NCI-H748 (cell line): ENCODE data around the gene TSPAN16.

Experiments used
- DNase-seq: peaks from one replicate; lab custom pipeline; 2025; ENCODE audit not compliant: unreplicated experiment; lab: John Stamatoyannopoulos, UW

The TSPAN16 gene

DNA sequence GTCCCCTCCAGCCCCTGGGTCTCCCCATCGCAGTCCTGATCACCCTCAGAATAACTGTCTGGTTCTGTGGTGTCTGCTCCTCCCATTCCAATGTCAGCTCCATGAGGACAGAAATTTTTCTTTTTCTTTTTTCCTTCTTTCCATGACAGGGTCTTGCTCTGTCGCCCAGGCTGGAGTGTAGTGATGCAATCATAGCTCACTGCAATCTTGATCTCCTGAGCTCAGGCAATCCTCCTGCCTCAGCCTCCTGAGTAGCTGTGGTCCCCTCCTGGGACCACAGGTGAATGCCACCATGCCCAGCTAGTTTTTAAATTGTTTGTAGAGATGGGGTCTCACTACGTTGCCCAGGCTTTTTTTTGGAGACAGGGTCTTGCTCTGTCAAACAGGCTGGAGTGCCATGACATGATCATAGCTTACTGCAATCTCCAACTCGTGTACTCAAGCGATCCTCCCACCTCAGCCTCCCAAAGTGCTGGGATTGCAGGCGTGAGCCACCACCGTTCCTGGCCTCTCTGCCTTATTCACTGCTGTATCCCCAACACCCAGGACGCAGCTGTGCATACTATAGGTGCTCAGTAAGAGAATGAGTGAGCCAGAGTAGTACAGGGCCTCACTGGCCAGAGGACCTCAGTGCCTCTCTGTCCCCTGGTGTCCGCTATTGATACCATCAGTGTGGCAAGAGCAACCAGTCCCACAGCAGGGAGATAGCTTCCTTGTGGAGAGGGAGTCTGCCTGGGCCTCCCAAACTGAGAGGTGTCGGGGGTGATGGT is 28.5 kb upstream of the TSPAN16 start:
- no peak for DNase-seq

DNA sequence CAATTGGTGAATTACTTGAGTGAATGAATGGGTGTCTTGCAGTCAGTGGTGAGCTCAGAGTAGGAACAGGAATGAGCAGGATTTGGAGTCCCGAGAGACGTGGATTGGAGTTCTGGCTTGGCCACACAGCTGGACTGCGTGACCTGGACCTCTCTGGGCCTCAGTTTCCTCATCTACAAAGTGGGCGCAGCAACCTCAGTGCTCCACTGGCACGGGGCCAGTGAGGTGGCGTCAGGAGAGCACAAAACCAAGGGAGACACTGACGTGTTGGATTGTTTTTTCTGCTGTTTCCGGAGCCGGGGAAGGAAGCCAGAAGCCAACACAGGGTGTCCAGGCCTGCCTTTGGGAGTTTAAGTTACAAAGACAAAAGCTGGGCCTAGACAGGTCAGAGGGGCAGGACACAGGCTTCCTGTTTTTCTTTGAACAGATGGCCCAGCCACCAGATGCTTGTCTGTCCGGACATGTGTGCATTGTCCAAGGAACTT is 27.1 kb upstream of the TSPAN16 start:
- no peak for DNase-seq

DNA sequence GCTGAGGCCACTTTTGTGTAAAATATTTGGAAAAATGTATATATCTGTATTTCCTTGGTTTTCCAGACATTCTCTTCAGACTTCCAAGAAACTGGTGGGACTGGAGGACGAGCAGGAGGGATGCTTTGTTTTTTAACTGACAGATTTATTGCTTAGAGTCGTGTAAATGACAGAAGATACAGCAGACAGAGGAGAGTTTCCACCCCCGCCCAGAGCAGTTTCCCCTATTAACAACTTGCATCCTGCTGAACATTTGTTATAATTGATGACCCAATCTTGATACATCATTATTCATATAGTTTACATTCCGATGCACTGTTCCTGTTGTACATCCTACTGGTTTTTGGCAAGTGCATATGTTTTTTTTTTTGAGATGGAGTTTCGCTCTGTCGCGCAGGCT is 26.6 kb upstream of the TSPAN16 start:
- no peak for DNase-seq

DNA sequence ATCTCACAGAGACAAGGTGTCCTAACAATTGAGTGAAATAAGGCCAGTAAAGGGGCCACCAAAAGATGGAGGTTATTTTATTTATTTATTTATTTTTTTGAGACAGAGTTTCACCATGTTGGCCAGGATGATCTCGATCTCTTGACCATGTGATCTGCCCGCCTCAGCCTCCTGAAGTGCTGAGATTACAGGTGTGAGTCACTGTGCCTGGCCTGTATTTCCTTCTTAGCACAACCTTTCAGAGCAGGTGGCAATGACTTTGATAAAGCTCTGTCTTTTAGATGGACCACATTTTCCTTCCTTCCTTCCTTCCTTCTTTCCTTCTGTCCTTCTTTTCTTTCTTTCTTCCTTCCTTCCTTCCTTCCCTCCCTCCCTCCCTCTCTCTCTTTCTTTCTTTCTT is 22.7 kb upstream of the TSPAN16 start:
- DNase-seq, result no peak

DNA sequence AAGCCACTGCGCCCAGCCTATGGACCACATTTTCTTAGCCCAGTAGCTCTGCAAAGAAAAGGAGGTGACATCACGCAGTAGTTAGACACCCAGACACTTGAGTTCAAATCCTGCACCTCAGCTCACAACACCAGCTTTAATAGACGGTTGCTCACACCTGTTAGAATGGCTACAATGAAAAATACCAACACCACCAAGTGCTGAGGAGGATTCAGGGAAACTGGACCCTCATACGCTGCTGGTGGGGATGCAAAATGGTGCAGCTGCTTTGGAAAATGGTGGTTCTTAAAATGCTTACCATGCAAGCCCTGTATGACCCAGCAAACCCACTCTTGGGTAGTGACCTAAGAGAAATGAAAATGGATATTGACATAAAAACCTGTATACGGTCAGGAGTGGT is 22.0 kb upstream of the TSPAN16 start:
- DNase-seq, result no peak

DNA sequence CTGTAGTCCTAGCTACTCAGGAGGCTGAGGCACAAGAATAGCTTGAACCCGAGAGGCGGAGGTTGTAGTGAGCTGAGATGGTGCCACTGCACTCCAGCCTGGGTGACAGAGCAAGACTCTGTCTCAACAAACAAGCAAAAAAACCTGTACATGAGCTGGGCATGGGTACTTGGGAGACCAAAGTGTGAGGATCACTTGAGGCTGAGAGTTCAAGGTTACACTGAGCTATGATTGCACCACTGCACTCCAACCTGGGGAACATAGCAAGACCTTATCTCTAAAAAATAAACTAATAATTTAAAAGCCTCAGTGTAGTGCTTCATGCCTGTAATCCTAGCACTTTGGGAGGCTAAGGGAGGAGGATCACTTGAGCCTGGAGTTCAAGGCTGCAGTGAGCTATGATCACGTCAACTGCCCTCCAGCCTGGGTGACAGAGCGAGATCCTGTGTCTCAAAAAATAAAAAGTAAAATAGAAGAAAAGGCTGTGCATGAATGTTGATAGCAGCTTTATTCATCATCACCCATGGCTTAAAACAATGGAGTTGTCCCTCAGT is 21.4 kb upstream of the TSPAN16 start:
- no peak for DNase-seq

DNA sequence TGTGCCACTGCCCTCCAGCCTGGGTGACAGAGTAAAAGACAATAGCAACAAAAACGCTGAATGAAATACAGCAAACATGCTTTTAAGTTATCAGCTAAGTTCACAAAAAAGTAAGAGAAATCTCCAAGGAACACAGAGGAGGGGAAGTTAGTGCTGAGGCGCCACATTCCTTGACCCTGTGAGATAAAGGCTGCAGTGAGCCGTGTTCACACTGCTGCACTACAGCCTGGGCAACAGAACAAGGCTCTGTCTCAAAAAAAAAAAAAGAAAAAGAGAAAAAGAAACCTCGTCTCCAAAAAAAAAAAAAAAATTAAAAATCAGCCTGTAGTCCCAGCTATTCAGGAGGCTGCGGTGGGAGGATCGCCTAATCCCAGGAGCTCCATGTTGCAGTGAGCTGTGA is 17.3 kb upstream of the TSPAN16 start:
- DNase-seq, result no peak

DNA sequence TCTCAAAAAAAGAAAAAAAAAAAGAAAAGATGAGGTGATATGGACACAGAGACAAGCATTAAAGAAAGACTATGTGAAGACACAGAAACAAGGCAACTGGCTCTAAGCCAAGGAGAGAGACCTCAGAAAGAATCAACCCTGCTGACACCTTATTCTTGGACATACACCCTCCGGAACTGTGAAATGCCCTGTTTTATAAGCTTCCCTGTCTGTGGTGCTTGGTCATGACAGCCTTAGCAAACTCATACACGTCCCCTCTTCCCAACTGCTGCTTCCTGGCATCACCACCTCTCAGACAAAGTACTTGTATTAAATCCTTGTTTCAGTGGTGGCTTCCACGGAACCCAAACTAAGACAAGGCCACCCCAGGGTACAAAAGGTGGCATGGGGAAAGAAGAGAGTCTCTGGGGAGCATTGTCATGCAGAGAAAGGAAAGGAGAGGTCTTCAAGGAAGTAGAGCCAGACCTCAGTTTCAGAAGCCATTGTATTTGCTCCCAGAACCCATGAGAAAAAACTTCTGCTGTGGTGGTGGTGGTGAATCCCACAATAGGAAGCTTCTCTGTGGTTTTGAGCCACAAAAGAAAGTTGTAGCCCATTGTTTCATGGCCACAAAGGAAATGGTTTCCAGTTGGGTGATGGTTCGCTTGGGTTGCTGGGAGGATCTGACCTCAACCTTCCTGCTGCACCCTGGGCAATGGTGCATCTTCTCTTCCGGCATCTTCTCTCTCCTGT is 16.3 kb upstream of the TSPAN16 start:
- peak; percentile 5 for DNase-seq

DNA sequence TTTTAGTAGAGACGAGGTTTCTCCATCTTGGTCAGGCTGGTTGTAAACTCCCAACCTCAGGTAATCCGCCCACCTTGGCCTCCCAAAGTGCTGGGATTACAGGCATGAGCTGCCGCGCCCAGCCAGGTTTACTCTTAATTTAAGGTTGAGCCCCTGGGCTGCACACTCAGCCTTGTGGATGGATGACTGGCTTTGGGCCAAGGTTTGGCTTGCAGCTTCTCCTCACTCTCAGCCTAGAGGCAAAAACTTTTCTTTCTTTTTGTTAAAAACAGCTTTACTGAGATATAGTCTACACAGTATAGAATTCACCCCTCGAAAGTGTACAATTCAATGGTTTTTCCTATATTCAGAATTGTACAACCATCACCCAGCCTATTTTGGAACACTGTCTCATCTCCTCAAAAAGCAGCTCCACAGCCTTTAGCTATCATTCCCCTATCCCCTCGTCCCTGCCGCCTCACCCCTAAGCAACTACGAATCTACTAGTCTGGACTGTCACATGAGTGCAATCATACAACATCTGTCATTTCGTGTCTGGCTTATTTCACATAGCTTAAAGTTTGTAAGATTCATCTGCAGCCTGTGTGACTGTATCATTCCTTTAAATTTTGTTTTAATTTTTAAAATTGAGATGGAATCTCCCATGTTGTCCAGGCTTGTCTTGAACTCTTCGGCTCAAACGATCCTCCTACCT is 14.5 kb upstream of the TSPAN16 start:
- no peak for DNase-seq

DNA sequence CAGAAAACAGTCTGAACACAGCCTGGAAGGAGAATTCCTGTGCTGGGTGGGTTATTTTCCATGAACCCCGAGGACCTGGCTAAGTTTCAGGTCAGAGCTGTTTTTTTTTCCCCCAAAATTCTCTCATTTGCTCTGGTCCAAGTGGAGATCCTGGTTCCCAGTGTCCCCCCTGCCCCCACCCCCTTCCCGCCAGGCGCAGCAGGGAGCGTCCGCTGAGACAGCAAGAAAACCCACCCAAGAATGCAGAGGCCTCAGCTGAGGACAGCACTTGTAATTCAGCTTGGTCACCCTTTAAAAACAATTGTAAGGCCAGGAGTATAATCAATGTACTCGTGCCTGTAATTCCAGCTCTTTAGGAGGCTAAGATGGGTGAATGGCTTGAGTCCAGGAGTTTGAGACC is 11.4 kb upstream of the TSPAN16 start:
- no peak for DNase-seq

DNA sequence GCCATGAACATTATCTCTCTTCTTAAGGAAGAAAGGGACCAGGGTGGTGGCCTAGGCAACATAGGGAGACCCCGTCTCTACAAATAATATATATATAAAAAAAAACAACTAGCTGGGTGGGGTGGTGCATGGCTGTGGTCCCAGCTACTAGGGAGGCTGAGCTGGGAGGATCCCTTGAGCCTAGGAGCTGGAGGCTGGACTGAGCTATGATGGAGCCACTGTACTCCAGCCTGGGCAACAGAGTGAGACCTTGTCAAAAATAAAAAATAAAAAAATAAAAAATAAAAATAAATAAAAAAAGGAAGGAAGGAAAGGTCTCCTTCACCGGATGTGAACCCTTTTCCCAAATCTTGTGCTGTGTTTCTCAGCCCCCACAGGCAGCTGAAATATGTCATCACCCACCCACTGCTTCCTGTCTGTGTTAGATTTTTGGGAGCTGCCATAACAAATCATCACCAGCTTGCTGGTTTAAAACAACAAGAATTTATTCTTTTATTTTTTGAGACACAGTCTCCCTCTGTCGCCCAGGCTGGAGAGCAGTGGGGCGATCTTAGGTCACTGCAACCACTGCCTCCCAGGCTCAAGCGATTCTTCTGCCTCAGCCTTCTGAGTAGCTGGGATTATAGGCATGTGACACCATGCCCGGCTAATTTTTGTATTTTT is 9.5 kb upstream of the TSPAN16 start:
- no peak for DNase-seq

DNA sequence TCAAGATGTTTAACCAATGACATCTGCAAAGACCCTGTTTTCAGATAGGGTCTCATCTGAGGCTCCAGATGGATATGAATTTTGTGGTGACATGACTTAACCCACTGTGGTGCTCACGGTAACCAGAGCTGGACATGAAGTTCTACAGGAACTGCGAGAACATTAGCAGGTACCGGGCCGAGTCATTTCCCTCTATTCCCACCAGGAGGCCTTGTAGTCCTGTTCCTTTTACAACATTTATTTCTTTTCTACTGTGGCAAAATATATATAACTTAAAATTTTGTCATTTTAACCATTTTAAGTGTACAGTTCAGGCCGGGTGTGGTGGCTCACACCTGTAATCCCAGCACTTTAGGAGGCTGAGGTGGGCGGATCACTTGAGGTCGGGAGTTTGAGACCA is 7.6 kb upstream of the TSPAN16 start:
- DNase-seq, result no peak

DNA sequence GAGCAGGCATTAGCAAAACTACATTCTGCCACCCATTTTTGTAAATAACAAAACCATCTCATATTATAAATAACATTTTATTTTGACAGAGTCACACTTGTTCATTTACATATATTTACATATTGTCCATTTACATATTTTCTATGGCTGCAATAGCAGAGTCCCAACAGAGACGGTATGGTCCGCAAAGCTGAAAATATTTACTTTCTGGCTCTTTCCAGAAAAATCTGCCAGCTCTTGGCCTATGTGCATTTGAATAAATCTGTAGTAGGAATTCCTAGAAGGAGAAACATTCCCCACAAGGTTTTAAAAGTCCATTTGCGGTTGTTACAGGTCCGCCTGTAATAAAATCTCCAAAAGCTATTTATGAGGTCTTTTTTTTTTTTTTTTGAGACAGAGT is 5.7 kb upstream of the TSPAN16 start:
- DNase-seq, result no peak

DNA sequence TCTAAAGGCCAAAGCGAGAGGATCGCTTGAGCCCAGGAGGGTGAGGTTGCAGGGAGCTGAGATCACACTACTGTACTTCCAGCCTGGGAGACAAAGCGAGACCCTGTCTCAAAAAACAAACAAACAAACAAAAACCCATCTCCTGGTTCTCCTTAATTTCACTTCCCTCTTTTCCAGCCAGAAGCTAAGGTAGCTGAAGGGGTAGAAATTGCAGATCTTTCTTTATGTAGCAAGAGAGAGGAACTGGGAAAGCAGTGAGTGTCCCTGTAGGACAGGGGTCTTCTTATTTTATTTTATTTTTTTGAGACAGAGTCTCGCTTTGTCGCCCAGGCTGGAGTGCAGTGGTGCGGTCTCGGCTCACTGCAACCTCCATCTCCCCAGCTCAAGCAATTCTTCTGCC is 4.5 kb upstream of the TSPAN16 start:
- DNase-seq, result no peak

DNA sequence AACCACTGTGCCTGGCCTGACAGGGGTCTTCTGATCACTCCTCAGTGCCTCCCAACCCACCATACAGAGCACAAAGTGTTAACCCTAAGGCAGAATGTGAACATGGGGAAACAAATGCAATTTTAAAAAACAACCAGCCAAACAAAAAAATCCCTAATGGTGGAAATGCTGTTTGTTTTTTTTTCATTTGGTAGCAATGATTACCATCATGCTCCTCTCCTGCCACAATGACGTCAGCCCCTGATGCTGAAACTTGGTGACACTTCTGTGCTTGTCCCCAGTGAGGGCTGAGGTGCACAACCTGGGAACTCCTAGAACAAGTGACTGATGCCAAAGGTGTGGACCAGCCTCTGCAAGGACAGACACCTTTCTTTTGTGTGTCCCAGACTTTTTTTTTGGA is 4.0 kb upstream of the TSPAN16 start:
- DNase-seq, result no peak

DNA sequence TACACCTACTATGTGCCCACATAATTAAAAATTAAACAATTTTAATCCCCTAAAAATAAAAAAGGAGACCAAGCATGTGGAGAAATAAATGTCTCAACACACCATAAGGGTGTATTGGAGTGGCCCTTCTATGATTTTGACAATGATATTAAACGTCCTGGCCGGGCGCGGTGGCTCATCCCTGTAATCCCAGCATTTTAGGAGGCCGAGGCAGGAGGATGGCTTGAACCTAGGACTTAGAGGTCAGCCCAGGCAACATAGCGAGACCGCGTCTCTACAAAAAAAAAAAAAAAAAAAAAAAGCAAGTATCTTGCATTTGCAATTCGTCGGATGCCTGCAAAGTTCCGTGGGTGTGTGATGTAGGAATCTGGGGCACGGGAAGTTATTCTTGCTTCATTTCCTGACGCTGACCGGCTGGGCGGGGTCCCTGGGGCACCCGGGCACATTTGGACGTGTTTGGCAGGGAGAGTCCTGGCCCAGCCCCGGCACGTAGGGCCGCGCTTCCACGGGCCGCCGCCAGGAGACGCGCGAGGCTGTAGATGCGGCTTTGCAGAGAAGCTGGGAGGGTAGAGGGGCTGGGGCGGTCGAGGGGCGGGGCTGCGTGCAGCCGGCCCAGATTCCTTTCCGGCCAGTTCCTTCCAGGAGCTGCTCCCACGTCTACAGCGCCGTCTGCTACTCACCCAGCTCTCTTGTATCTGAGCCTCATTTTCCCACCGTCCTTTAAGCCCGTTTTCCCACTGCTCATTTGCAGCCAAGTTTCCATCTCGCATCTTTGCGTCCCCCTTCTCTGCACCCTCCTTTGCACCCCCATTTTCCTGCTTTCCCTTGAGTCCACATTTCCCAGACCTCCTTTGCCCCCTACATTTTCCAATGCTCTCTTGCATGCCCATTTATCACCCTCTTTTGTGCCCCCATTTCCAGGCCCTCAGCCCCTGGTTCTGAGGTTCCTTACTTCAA is 2.2 kb upstream of the TSPAN16 start:
- DNase-seq, result peak; percentile 79

DNA sequence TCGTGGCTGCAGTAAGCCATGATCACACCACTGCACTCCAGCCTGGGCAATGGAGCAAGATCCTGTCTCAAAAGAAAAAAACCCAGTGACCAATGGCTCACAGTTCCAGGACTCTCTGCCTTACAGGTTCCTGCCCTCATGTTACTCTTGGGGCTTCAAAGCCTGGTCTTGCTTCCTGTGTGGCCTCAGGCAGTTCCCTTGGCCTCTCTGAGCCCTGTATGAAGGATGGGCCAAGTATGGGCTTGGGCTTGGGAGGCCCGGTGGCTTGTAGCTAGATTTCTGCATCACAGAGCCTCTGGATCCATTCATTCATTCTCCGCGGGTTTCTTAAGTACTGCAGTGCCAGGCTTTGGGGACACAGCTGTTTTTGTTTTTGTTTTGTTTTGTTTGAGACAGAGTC is 780 bp upstream of the TSPAN16 start:
- no peak for DNase-seq

DNA sequence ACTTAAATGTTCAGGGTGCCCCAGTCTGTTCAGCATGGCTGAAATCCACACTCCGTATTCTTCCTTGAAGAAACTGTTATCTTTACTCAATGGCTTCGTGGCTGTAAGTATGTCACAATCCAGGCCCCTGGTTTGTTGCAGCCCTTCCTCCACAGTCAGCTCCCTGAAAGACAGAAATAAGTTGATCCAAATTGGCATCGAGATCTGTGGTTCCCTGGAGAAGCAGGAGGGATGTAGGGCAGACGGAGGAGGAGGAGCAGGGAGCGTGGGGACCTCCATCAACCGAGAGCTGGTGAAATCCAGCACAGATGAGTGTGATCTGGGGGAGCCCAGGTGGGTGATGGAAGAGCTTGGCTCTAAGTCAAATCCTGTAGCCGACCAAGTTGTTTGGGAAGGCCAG is 304 bp downstream of the TSPAN16 start:
- no peak for DNase-seq

DNA sequence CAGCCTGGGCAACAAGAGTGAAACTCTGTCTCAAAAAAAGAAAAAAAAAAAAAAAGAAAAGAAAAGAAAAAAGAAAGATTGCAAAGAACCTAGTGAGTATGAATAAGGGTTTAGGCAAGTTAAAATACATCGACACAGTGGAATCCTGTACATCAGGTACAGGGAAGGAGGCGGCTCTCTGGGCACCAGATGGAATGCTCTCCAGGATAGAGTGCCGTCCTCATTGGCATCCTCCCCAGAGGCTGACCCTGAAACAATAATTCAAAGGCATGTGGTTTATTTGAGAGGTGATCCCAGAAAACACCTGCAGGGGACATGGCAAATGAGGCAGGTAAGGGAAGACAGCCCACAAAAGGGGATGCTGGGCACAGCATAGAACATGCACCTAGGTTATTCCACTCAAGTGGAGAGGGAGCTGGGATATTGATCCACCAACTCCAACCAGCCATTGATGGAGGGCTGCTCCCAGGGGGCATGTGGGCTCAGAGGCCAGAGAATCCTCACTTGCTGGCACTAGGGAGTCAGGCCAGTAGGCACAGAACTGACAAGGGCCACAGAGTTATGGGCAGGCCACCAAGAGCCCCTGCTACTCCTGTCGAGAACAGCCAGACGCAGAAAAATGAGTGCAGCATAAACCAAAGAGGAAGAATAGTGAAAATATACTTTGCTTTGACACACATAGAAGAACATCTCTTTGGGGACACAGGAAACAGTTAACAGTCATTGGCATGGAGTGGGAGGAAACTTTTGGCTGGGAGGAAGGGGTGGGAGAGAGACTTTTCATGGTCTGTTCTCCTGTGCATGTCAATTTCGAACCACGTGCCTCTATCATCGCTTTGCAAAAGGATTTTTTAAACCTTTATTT is 4.2 kb downstream of the TSPAN16 start:
- no peak for DNase-seq
